SK-MEL-5 (cell line): ENCODE results near the gene PDK3. TPM values are rescaled to one million over a fixed set of nuclear protein-coding genes. Genes with fewer than 3 reads are reported as not detected.

Experiments used
- small RNA-seq, 2 experiments: library from RNA; depleted of rRNA; stranded (forward); fragments of <200 nt; gene quantifications; one replicate each; pipeline ENCODE3, GENCODE V24; 2014
- total RNA-seq: library from RNA; depleted of rRNA; stranded (reverse); fragments of >200 nt; shearing (Covaris generic); gene quantifications from 2 replicates; pipeline ENCODE4 v1.2.3, GENCODE V29; 2014; rRNA removed

PDK3 gene
- total RNA-seq, 1 experiment from 2014 or later: 48.8 TPM

Small RNAs within 50 kb of the gene (small RNA-seq; reads per million reads assigned to genes)
- gene SNRPEP9: 0 reads per million in 2 experiments

Other genes starting within 250 kb of the PDK3 start
- not detected in 2 replicates for gene SUPT20HL2, start 151.2 kb upstream of the PDK3 start, total RNA-seq
- gene SUPT20HL1, start 104.6 kb upstream of the PDK3 start, total RNA-seq: not detected in 2 replicates
- 1.1 and 1.6 TPM in 2 replicates for gene PCYT1B, start 182.1 kb downstream of the PDK3 start, total RNA-seq
- 18.0 and 24.2 TPM in 2 replicates for gene POLA1, start 228.6 kb downstream of the PDK3 start, total RNA-seq